GM21825 (cell line): ENCODE data around the gene CDK6.
A peak's percentile ranks its signal among the peaks of the same experiment; 100 is the strongest.

ENCODE experiments used
- ATAC-seq: cut with Tn5 transposase; IDR thresholded peaks from one replicate; pipeline ENCODE4 v1.9.1; 2021; ENCODE audit warnings: mild to moderate bottlenecking, moderate library complexity; ENCODE audit not compliant: unreplicated experiment

The CDK6 gene

GRCh38 chr7:92827464-92828120, 8.8 kb downstream of the CDK6 start:
- no peak for ATAC-seq

- ATAC-seq, result no peak
Observed at GRCh38 chr7:92826258-92826938, 10.0 kb downstream of the CDK6 start.

GRCh38 chr7:92824901-92825480, 11.4 kb downstream of the CDK6 start:
- ATAC-seq, result no peak

GRCh38 chr7:92824450-92824849, 11.9 kb downstream of the CDK6 start:
- no peak for ATAC-seq

GRCh38 chr7:92823042-92823441, 13.3 kb downstream of the CDK6 start:
- no peak for ATAC-seq

GRCh38 chr7:92820191-92820590, 16.2 kb downstream of the CDK6 start:
- no peak for ATAC-seq

- no peak for ATAC-seq
Observed at GRCh38 chr7:92817398-92817797, 19.0 kb downstream of the CDK6 start.

- ATAC-seq, result no peak
Observed at GRCh38 chr7:92815412-92815811, 21.0 kb downstream of the CDK6 start.

GRCh38 chr7:92813390-92814024, 22.9 kb downstream of the CDK6 start:
- peak; percentile 47 for ATAC-seq

GRCh38 chr7:92811158-92811557, 25.2 kb downstream of the CDK6 start:
- no peak for ATAC-seq

GRCh38 chr7:92809760-92810573, 26.4 kb downstream of the CDK6 start:
- ATAC-seq, result peak; percentile 82

- peak; percentile 8 for ATAC-seq
Observed at GRCh38 chr7:92809397-92809759, 27.0 kb downstream of the CDK6 start.

GRCh38 chr7:92808635-92809034, 27.7 kb downstream of the CDK6 start:
- ATAC-seq, result no peak

- ATAC-seq, result no peak
Observed at GRCh38 chr7:92808006-92808405, 28.4 kb downstream of the CDK6 start.

- ATAC-seq, result no peak
Observed at GRCh38 chr7:92806496-92806895, 29.9 kb downstream of the CDK6 start.

- no peak for ATAC-seq
Observed at GRCh38 chr7:92802406-92802805, 34.0 kb downstream of the CDK6 start.

- ATAC-seq, result no peak
Observed at GRCh38 chr7:92799446-92800211, 36.7 kb downstream of the CDK6 start.

- ATAC-seq, result no peak
Observed at GRCh38 chr7:92798517-92799249, 37.7 kb downstream of the CDK6 start.

- ATAC-seq, result no peak
Observed at GRCh38 chr7:92797693-92798092, 38.7 kb downstream of the CDK6 start.

- no peak for ATAC-seq
Observed at GRCh38 chr7:92797284-92797683, 39.1 kb downstream of the CDK6 start.
